K562 (cell line): ENCODE data around the gene KRTCAP2. TPM values are rescaled to one million over a fixed set of nuclear protein-coding genes. Genes with fewer than 3 reads are reported as not detected.
A peak's percentile ranks its signal among the peaks of the same experiment; 100 is the strongest.

Source experiments
- ATAC-seq: fragments of 200-7000 bp; cut with Tn5 transposase; 3 replicates; pipeline ENCODE4 v1.9.1; 2020; ENCODE audit warnings: moderate library complexity
- BruUV-seq: library from RNA; stranded (reverse); fragments of 400-500 nt; replicated peaks from 2 replicates; lab custom pipeline; 2021; lab: Mats Ljungman, UMichigan
- CTCF ChIA-PET: fragments of 300-600 bp; formaldehyde crosslinking; extraction: SDS; loops from one replicate; lab custom pipeline; 2021; ENCODE audit warnings: low intra/inter-chr PET ratio; lab: Yijun Ruan, JAX
- POLR2A ChIA-PET: fragments of 300-600, 350-650 bp; sonication (Branson Sonifier 250); formaldehyde crosslinking; extraction: SDS; loops from one replicate; lab custom pipeline; 2021; ENCODE audit warnings: antibody characterized with exemption, inconsistent platforms; lab: Yijun Ruan, JAX
- DNase-seq, 4 experiments: peaks; one replicate each; pipeline versions ENCODE4 v3.0.0 to v3.0.0-alpha.2; 2011 to 2018; ENCODE audit warnings: low spot score in 3 of 4, mixed read lengths in 3 of 4; ENCODE audit errors: extremely low read depth in 1 of 4
- FAIRE-seq: peaks from 2 replicates; lab custom pipeline; 2011; peaks lifted over from hg19 to GRCh38; lab: Jason Lieb, UNC
- H2AFZ ChIP-seq: 2 replicates; pipeline ENCODE4 v1.6.0; 2011; ENCODE audit warnings: low read depth, low read length, control low read depth, inconsistent platforms
- H3K27ac ChIP-seq: fragments of 200-600 bp; 3 replicates; pipeline ENCODE4 v1.8.0; 2011; ENCODE audit warnings: low read depth, mild to moderate bottlenecking, control low read depth, inconsistent platforms, low read length, moderate library complexity, mixed read lengths; ENCODE audit errors: extremely low read depth
- H3K27me3 ChIP-seq, 2 experiments: fragments of 300-600 bp in 1 of 2; 2 replicates in 1 of 2; 3 replicates in 1 of 2; pipeline versions ENCODE4 v1.6.0 to v1.8.0; 2011; ENCODE audit warnings: inconsistent platforms in 2 of 2, low read length in 2 of 2, mild to moderate bottlenecking in 1 of 2, mixed read lengths in 1 of 2, moderate library complexity in 1 of 2; ENCODE audit not compliant: control insufficient read depth in 2 of 2, insufficient read depth in 2 of 2
- H3K36me3 ChIP-seq: fragments of 300-600 bp; 3 replicates; pipeline ENCODE4 v1.8.0; 2011; ENCODE audit warnings: mild to moderate bottlenecking, low read length, inconsistent platforms; ENCODE audit not compliant: control insufficient read depth, insufficient read depth
- H3K4me1 ChIP-seq, 2 experiments: fragments of 200-600 bp in 1 of 2; replicated peaks in 1 of 2; 2 replicates in 1 of 2; 3 replicates in 1 of 2; pipeline versions ENCODE4 v1.5.1 to v1.8.0; 2011; ENCODE audit warnings: inconsistent platforms in 2 of 2, low read length in 2 of 2, mild to moderate bottlenecking in 1 of 2, mixed read lengths in 1 of 2, moderate library complexity in 1 of 2; ENCODE audit not compliant: control insufficient read depth in 2 of 2, insufficient read depth in 2 of 2
- H3K4me2 ChIP-seq: 2 replicates; pipeline ENCODE4 v1.6.1; 2011; ENCODE audit warnings: low read length, control low read depth, inconsistent platforms, mixed read lengths; ENCODE audit not compliant: insufficient read depth
- H3K4me3 ChIP-seq: fragments of 200-600 bp; sonication (generic), shearing (Covaris generic); 2 replicates; pipeline ENCODE4 v1.5.1; 2016; ENCODE audit warnings: control low read depth, inconsistent platforms
- H3K79me2 ChIP-seq: fragments of 200-600 bp; 3 replicates; pipeline ENCODE4 v1.8.0; 2011; ENCODE audit warnings: low read length, inconsistent platforms; ENCODE audit not compliant: control insufficient read depth, insufficient read depth
- H3K9ac ChIP-seq, 2 experiments: 2 replicates each; pipeline versions ENCODE4 v1.6.0 to v1.6.1; 2011; ENCODE audit warnings: low read depth in 2 of 2, low read length in 2 of 2, control low read depth in 1 of 2, inconsistent platforms in 1 of 2, mild to moderate bottlenecking in 1 of 2, mixed read lengths in 1 of 2; ENCODE audit not compliant: insufficient read depth in 1 of 2
- H3K9me1 ChIP-seq: one replicate; pipeline ENCODE4 v1.6.0; 2011; ENCODE audit warnings: inconsistent platforms, mild to moderate bottlenecking, low read length, moderate library complexity; ENCODE audit not compliant: control insufficient read depth, insufficient read depth
- H3K9me3 ChIP-seq: replicated peaks from 2 replicates; pipeline ENCODE4 v1.5.1; 2011; ENCODE audit warnings: low read depth, low read length, inconsistent platforms; ENCODE audit not compliant: control insufficient read depth, insufficient read depth
- H4K20me1 ChIP-seq: replicated peaks from 2 replicates; pipeline ENCODE4 v1.6.1; 2011; ENCODE audit warnings: low read length, inconsistent platforms, mixed read lengths; ENCODE audit not compliant: control insufficient read depth, insufficient read depth
- BCOR ChIP-seq: fragments of 450-650 bp; IDR thresholded peaks from 2 replicates; pipeline ENCODE4 v1.6.1; 2016
- CBFA2T2 ChIP-seq: fragments of 450-650 bp; conservative IDR thresholded peaks from 2 replicates; pipeline ENCODE4 v1.6.1; 2017; ENCODE audit warnings: mild to moderate bottlenecking
- CBFA2T3 ChIP-seq: fragments of 450-650 bp; IDR thresholded peaks from 2 replicates; pipeline ENCODE4 v1.6.1; 2017
- CREM ChIP-seq: IDR thresholded peaks from 2 replicates; pipeline ENCODE4 v1.6.1; 2014; ENCODE audit warnings: antibody characterized with exemption, low read depth
- NBN ChIP-seq: fragments of 450-650 bp; IDR thresholded peaks from 2 replicates; pipeline ENCODE4 v1.6.1; 2016; ENCODE audit warnings: low read depth, mild to moderate bottlenecking
- NRF1 ChIP-seq, 2 experiments: fragments of 450-650 bp; IDR thresholded peaks in 1 of 2; conservative IDR thresholded peaks in 1 of 2; 2 replicates each; pipeline ENCODE4 v1.6.1; 2014; ENCODE audit warnings: mild to moderate bottlenecking in 2 of 2
- POLR2G ChIP-seq: fragments of 200-400 bp; formaldehyde crosslinking; IDR thresholded peaks from 2 replicates; pipeline ENCODE4 v1.6.1; 2017; ENCODE audit warnings: low read depth, mild to moderate bottlenecking, antibody characterized with exemption, low read length, moderate library complexity
- STAT5A ChIP-seq: IDR thresholded peaks from 2 replicates; pipeline ENCODE4 v1.6.1; 2012; ENCODE audit warnings: low read length, inconsistent platforms, borderline replicate concordance
- SUPT5H ChIP-seq: fragments of 450-650 bp; IDR thresholded peaks from 2 replicates; pipeline ENCODE4 v1.6.1; 2016
- TAL1 ChIP-seq: fragments of 450-650 bp; IDR thresholded peaks from 2 replicates; pipeline ENCODE4 v1.6.1; 2016; ENCODE audit warnings: mild to moderate bottlenecking
- TBL1XR1 ChIP-seq, 2 experiments: IDR thresholded peaks; 2 replicates each; pipeline ENCODE4 v1.6.1; 2012; ENCODE audit warnings: improper control_type of control experiment in 2 of 2, low read length in 2 of 2, mild to moderate bottlenecking in 1 of 2
- ZEB2 ChIP-seq: fragments of 450-650 bp; IDR thresholded peaks from 2 replicates; pipeline ENCODE4 v1.6.1; 2016
- ZFP36 ChIP-seq: fragments of 150-350 bp; IDR thresholded peaks from 2 replicates; pipeline ENCODE4 v1.6.1; 2018; ENCODE audit warnings: low read length, low read depth; ENCODE audit not compliant: partially characterized antibody
- ZNF699 ChIP-seq: fragments of 250-450 bp; sonication (Bioruptor Pico); IDR thresholded peaks from 2 replicates; pipeline ENCODE4 v1.8.0; 2021; ENCODE audit warnings: mild to moderate bottlenecking, moderate library complexity; ENCODE audit not compliant: insufficient replicate concordance
- ZNF766 ChIP-seq: fragments of 200-800 bp; sonication (Bioruptor generic); conservative IDR thresholded peaks from 2 replicates; pipeline ENCODE4 v1.6.1; 2016; ENCODE audit warnings: missing genetic modification characterization, missing compliant biosample characterization
- ZNF77 ChIP-seq: fragments of 250-450 bp; sonication (Bioruptor Pico); IDR thresholded peaks from 2 replicates; pipeline ENCODE4 v1.5.0; 2020
- WGBS: fragments of 100-300 bp; shearing (Covaris generic); methylation state at CpG from one replicate; pipeline ENCODE4 v1.1.6; 2016; ENCODE audit warnings: low coverage, mixed read lengths; ENCODE audit not compliant: insufficient coverage; ENCODE audit errors: missing lambda C conversion rate; 5-methylcytosine and 5-hydroxymethylcytosine counted together
- in situ Hi-C: fragments of 300-500 bp; cut with MboI; formaldehyde crosslinking; loops from 4 replicates; pipeline ENCODE4 v1.15.0; 2018; ENCODE audit warnings: inconsistent platforms, mixed read lengths
- intact Hi-C: fragments of 100-400 bp; cut with micrococcal nuclease; formaldehyde crosslinking; loops from 2 replicates; pipeline ENCODE4 v1.14.2; 2022
- polyA plus RNA-seq, 8 experiments: library from polyadenylated mRNA; depleted of rRNA in 4 of 8; stranded (reverse) in 5 of 8; unstranded in 3 of 8; fragments of >200 nt; fragmentation: Nextera tagmentation in 2 of 8; fragmentation: Illumina TruSeq in 1 of 8; extraction: Ambion mirVana in 2 of 8; extraction: Trizol in 1 of 8; gene quantifications; 2 replicates each; pipeline versions ENCODE4 v1.2.1 to v1.2.3, GENCODE V29; 2011 to 2014; ENCODE audit warnings: inconsistent platforms in 1 of 8, missing spikeins in 1 of 8
- total RNA-seq, 7 experiments: library from RNA; depleted of rRNA in 6 of 7; stranded (reverse); fragments of >200 nt in 6 of 7; fragmentation: Illumina TruSeq in 2 of 7; extraction: Trizol in 2 of 7; gene quantifications; 2 replicates each; pipeline versions ENCODE4 v1.2.1 to v1.2.3, GENCODE V29; 2011 to 2021; ENCODE audit warnings: low replicate concordance in 1 of 7
- TF ChIP-seq, protein P1 (sequence below), 2 experiments: fragments of 450-650 bp; IDR thresholded peaks; 2 replicates each; pipeline ENCODE4 v1.6.1; 2016; ENCODE audit warnings: mild to moderate bottlenecking in 2 of 2, borderline replicate concordance in 1 of 2, low read depth in 1 of 2, moderate library complexity in 1 of 2

Gene KRTCAP2
- total and polyA plus RNA-seq, 9 of the 15 experiments (the other 6 are each of a cell fraction or from before 2014, with no cell fraction given) = 126 to 436 (median 244) TPM

DNA sequence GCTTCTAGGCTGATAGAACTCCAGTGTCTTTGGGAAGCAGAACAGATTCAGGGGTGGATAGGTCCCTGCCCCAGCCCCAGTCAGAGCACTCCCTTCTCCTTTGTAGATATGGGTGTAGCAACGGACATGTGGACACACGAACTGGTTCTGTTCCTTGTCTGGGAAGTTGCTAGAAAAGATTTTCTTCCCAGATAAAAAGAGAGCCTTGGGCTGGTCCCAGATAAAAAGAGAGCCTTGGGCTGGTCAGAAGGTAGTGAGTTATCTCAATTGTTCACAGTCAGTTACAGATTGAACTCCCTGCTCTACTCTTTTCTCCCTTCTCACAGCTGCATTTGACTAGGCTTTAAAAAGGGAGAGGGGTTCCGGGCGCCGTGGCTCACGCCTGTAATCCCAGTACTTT, 52.9 kb downstream of the KRTCAP2 start:
- FAIRE-seq (peak; percentile 63), ATAC-seq (peak; percentile 79), DNase-seq (peak in 2 of 4 experiments; percentile 56)
- peaks cover 15 to 19% of the 10 kb centered on the region in 2 experiments for H3K4me1 ChIP-seq
- in situ Hi-C loops (no loop called here), intact Hi-C loops (no loop called here)
- no peaks in the 10 kb centered on the region for H3K36me3 ChIP-seq
- ChIA-PET CTCF (interaction anchor here (1.3 kb wide), 1 partner anchor 48 kb away, joined by 3 read pairs; no protein-coding TSS in a partner anchor), POLR2A (interaction anchor here (0.6 to 1.0 kb wide), 5 partner anchors 8 to 48 kb away, joined by 3 read pairs; no protein-coding TSS in a partner anchor)
- H3K4me2 ChIP-seq = peak overlapping the region; percentile 17; the same call in 1 of the 2 replicates
- no peaks in the 10 kb centered on the region for H3K79me2 ChIP-seq
- no peaks in the 10 kb centered on the region for H3K27me3 ChIP-seq
- H3K4me3 ChIP-seq = no peak overlapping the region
- H3K9ac ChIP-seq = peak overlapping the region in 1 of 2 experiments; percentile 74; a peak in 1 of 4 replicates
- peak overlapping the region; percentile 0; the same call in 1 of the 2 replicates for H2AFZ ChIP-seq
- BruUV-seq = no TSS peak
- no peaks in the 10 kb centered on the region for H4K20me1 ChIP-seq
- 0% methylated on average over 6 of the region's 6 CpGs for WGBS
- no peaks in the 10 kb centered on the region for H3K9me1 ChIP-seq
- H3K27ac ChIP-seq = peak overlapping the region; percentile 35; the same call in 1 of the 3 replicates
- H3K9me3 ChIP-seq = no peaks in the 10 kb centered on the region
- no peak for TF ChIP-seq ZEB2
- TF ChIP-seq ZNF766 (CRISPR knock-in tag) = 0 out of 2 replicates have a peak, but pooled peaks have one; percentile 23
- TF ChIP-seq SUPT5H = no peak
- no peak for TF ChIP-seq ZNF699 (CRISPR knock-in tag)
- peak; percentile 8; the same call in 1 of the 2 replicates for TF ChIP-seq NBN
- no peak for TF ChIP-seq NRF1 (conservative IDR thresholded peaks at IDR 0.05 in 1 of 2, IDR thresholded peaks at IDR 0.05 in 1 of 2)
- 0 out of 4 replicates have a peak, but pooled peaks of 1 of the 2 experiments have one; percentile 18 for TF ChIP-seq TBL1XR1 (IDR thresholded peaks at IDR 0.05; ENCODE audit: low read length in 2 of 2)
- TF ChIP-seq TAL1 = peak; percentile 42
- TF ChIP-seq BCOR = no peak
- TF ChIP-seq CBFA2T3 = peak; percentile 69
- peak; percentile 44; the same call in 1 of the 2 replicates for TF ChIP-seq CBFA2T2
- TF ChIP-seq STAT5A = no peak
- TF ChIP-seq ZFP36 = peak; percentile 6
- TF ChIP-seq CREM = no peak
- TF ChIP-seq POLR2G = no peak
- no peak for TF ChIP-seq ZNF77 (CRISPR knock-in tag)
- TF ChIP-seq, protein P1, sequence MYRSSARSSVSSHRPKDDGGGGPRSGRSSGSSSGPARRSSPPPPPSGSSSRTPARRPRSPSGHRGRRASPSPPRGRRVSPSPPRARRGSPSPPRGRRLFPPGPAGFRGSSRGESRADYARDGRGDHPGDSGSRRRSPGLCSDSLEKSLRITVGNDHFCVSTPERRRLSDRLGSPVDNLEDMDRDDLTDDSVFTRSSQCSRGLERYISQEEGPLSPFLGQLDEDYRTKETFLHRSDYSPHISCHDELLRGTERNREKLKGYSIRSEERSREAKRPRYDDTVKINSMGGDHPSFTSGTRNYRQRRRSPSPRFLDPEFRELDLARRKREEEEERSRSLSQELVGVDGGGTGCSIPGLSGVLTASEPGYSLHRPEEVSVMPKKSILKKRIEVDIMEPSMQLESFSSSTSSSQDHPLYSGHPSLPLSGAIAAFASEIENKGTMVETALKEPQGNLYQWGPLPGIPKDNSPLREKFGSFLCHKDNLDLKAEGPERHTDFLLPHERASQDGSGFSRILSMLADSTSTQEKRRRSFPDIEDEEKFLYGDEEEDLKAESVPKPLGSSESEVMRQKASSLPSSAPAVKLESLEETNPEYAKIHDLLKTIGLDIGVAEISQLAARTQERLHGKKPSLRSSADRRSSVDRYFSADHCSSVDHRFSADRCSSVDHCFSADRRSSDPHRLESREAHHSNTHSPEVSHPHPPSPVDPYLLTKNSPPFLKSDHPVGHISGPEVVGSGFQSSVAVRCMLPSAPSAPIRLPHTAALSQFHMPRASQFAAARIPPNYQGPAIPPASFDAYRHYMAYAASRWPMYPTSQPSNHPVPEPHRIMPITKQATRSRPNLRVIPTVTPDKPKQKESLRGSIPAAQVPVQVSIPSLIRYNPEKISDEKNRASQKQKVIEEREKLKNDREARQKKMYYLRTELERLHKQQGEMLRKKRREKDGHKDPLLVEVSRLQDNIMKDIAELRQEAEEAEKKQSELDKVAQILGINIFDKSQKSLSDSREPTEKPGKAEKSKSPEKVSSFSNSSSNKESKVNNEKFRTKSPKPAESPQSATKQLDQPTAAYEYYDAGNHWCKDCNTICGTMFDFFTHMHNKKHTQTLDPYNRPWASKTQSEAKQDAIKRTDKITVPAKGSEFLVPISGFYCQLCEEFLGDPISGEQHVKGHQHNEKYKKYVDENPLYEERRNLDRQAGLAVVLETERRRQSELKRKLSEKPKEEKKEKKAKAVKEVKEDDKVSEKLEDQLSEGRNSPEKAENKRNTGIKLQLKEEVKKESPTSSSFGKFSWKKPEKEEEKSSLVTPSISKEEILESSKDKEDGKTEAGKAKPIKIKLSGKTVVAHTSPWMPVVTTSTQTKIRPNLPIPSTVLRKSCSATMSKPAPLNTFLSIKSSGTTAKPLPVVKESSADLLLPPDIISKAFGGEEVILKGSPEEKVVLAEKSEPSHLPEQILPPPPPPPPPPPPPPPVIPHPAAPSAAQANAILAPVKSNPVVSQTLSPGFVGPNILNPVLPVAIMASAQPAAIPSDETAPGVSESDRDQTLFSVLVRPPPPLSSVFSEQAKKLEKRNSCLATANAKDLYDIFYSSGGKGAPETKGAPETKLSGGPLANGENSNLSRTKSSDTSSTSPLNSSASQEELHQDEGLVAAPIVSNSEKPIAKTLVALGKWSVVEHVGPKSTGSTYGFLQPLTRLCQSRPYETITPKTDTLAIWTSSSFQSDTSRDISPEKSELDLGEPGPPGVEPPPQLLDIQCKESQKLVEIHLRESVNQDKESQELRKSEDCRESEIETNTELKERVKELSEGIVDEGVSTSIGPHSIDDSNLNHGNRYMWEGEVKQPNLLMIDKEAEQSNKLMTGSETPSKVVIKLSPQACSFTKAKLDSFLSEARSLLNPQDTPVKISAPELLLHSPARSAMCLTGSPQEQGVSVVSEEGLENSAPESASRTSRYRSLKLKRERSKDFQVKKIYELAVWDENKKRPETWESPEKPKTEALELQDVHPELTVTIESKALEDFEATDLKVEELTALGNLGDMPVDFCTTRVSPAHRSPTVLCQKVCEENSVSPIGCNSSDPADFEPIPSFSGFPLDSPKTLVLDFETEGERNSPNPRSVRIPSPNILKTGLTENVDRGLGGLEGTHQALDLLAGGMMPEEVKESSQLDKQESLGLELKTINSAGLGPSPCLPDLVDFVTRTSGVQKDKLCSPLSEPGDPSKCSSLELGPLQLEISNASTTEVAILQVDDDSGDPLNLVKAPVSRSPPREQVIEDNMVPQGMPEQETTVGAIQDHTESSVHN (IDR thresholded peaks at IDR 0.05; ENCODE audit: borderline replicate concordance in 1 of 2, low read depth in 1 of 2) = no peak
